Panc1 (cell line): ENCODE results near the gene SPINK1.

Experiments
- POLR2AphosphoS5 ChIP-seq: IDR thresholded peaks from 2 replicates; pipeline ENCODE4 v1.6.1; 2012; ENCODE audit warnings: mild to moderate bottlenecking, low read depth, low read length, moderate library complexity
- SIN3A ChIP-seq: IDR thresholded peaks from 2 replicates; pipeline ENCODE4 v1.6.1; 2012; ENCODE audit warnings: low read depth, mild to moderate bottlenecking, low read length, moderate library complexity, borderline replicate concordance; ENCODE audit not compliant: insufficient read depth
- TCF7L2 ChIP-seq: IDR thresholded peaks from 2 replicates; pipeline ENCODE4 v1.6.1; 2011; ENCODE audit warnings: mild to moderate bottlenecking, low read depth, low read length, inconsistent platforms
- TF ChIP-seq, protein P1 (sequence below): fragments of 450-650 bp; IDR thresholded peaks from 2 replicates; pipeline ENCODE4 v1.5.1; 2017; ENCODE audit warnings: mild to moderate bottlenecking
- TF ChIP-seq, protein P2 (sequence below), 2 experiments: IDR thresholded peaks; 2 replicates each; pipeline ENCODE4 v1.6.1; 2011 to 2012; ENCODE audit warnings: low read depth in 2 of 2, control low read depth in 1 of 2, low read length in 1 of 2, mild to moderate bottlenecking in 1 of 2, moderate library complexity in 1 of 2; ENCODE audit not compliant: insufficient read depth in 1 of 2

- TF ChIP-seq, protein P1, sequence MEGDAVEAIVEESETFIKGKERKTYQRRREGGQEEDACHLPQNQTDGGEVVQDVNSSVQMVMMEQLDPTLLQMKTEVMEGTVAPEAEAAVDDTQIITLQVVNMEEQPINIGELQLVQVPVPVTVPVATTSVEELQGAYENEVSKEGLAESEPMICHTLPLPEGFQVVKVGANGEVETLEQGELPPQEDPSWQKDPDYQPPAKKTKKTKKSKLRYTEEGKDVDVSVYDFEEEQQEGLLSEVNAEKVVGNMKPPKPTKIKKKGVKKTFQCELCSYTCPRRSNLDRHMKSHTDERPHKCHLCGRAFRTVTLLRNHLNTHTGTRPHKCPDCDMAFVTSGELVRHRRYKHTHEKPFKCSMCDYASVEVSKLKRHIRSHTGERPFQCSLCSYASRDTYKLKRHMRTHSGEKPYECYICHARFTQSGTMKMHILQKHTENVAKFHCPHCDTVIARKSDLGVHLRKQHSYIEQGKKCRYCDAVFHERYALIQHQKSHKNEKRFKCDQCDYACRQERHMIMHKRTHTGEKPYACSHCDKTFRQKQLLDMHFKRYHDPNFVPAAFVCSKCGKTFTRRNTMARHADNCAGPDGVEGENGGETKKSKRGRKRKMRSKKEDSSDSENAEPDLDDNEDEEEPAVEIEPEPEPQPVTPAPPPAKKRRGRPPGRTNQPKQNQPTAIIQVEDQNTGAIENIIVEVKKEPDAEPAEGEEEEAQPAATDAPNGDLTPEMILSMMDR: peak; percentile 76; the same call in 1 of the 2 replicates
- TF ChIP-seq, protein P2, sequence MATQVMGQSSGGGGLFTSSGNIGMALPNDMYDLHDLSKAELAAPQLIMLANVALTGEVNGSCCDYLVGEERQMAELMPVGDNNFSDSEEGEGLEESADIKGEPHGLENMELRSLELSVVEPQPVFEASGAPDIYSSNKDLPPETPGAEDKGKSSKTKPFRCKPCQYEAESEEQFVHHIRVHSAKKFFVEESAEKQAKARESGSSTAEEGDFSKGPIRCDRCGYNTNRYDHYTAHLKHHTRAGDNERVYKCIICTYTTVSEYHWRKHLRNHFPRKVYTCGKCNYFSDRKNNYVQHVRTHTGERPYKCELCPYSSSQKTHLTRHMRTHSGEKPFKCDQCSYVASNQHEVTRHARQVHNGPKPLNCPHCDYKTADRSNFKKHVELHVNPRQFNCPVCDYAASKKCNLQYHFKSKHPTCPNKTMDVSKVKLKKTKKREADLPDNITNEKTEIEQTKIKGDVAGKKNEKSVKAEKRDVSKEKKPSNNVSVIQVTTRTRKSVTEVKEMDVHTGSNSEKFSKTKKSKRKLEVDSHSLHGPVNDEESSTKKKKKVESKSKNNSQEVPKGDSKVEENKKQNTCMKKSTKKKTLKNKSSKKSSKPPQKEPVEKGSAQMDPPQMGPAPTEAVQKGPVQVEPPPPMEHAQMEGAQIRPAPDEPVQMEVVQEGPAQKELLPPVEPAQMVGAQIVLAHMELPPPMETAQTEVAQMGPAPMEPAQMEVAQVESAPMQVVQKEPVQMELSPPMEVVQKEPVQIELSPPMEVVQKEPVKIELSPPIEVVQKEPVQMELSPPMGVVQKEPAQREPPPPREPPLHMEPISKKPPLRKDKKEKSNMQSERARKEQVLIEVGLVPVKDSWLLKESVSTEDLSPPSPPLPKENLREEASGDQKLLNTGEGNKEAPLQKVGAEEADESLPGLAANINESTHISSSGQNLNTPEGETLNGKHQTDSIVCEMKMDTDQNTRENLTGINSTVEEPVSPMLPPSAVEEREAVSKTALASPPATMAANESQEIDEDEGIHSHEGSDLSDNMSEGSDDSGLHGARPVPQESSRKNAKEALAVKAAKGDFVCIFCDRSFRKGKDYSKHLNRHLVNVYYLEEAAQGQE (IDR thresholded peaks at IDR 0.05; ENCODE audit: insufficient read depth in 1 of 2, low read depth in 2 of 2, low read length in 1 of 2): no peak
- no peak for TF ChIP-seq SIN3A
- TF ChIP-seq POLR2AphosphoS5: no peak
- TF ChIP-seq TCF7L2: no peak
Measured at GRCh38 chr5:147857302-147858129, 26.0 kb upstream of the SPINK1 start.
